H1 (cell line): Measurements from ENCODE around the gene SKIC8. TPM values are rescaled to one million over a fixed set of nuclear protein-coding genes. Genes with fewer than 3 reads are reported as not detected.

Source experiments
- CTCF ChIA-PET: fragments of 300-600 bp; sonication (Branson Sonifier 250); formaldehyde crosslinking; loops from one replicate; lab custom pipeline; 2021; ENCODE audit not compliant: partially characterized antibody; lab: Charles Lee
- POLR2A ChIA-PET: fragments of 300-600 bp; sonication (Branson Sonifier 250); formaldehyde crosslinking; loops from one replicate; lab custom pipeline; 2021; ENCODE audit warnings: inconsistent platforms; ENCODE audit not compliant: partially characterized antibody; lab: Charles Lee
- DNase-seq, 2 experiments: peaks; one replicate each; pipeline versions ENCODE4 v3.0.0 to v3.0.0-alpha.2; 2010 to 2022; ENCODE audit warnings: low spot score in 2 of 2, low read depth in 1 of 2, mixed read lengths in 1 of 2
- FAIRE-seq: peaks from 2 replicates; lab custom pipeline; 2011; peaks lifted over from hg19 to GRCh38; lab: Jason Lieb, UNC
- H2AFZ ChIP-seq: 2 replicates; pipeline ENCODE4 v1.8.1; 2012; ENCODE audit warnings: low read length, inconsistent platforms
- H2AK5ac ChIP-seq: 2 replicates; pipeline ENCODE4 v1.6.1; 2013; ENCODE audit warnings: low read depth, low read length
- H2BK120ac ChIP-seq: replicated peaks from 2 replicates; pipeline ENCODE3; 2013; ENCODE audit warnings: low read depth, low read length, inconsistent platforms
- H2BK12ac ChIP-seq: 2 replicates; pipeline ENCODE4 v1.6.1; 2013; ENCODE audit warnings: low read depth, low read length
- H2BK15ac ChIP-seq: 2 replicates; pipeline ENCODE4 v1.6.1; 2013; ENCODE audit warnings: low read length
- H2BK20ac ChIP-seq: 2 replicates; pipeline ENCODE4 v1.6.1; 2013; ENCODE audit warnings: low read length
- H2BK5ac ChIP-seq: 2 replicates; pipeline ENCODE4 v1.6.1; 2013; ENCODE audit warnings: low read depth, low read length
- H3K14ac ChIP-seq: 2 replicates; pipeline ENCODE4 v1.6.1; 2013; ENCODE audit warnings: inconsistent platforms; ENCODE audit not compliant: insufficient read length
- H3K18ac ChIP-seq: 2 replicates; pipeline ENCODE4 v1.6.1; 2013; ENCODE audit warnings: low read length; ENCODE audit errors: extremely low read depth
- H3K23ac ChIP-seq: 2 replicates; pipeline ENCODE4 v1.6.1; 2013; ENCODE audit warnings: inconsistent platforms; ENCODE audit not compliant: insufficient read length
- H3K23me2 ChIP-seq: 2 replicates; pipeline ENCODE4 v1.6.1; 2013; ENCODE audit warnings: low read depth, low read length
- H3K27ac ChIP-seq: 2 replicates; pipeline ENCODE4 v1.6.1; 2011; ENCODE audit warnings: low read depth, low read length, inconsistent platforms
- H3K27me3 ChIP-seq, 4 experiments: replicated peaks in 1 of 4; 1 replicate in 1 of 4; 2 replicates in 3 of 4; pipeline versions ENCODE4 v1.6.1 to v1.8.1; 2011 to 2013; ENCODE audit warnings: low read length in 3 of 4, mild to moderate bottlenecking in 3 of 4, inconsistent platforms in 2 of 4, mixed read lengths in 2 of 4, moderate library complexity in 1 of 4; ENCODE audit not compliant: control insufficient read depth in 3 of 4, insufficient read depth in 3 of 4; ENCODE audit errors: extremely low read depth in 1 of 4
- H3K36me3 ChIP-seq, 4 experiments: 2 replicates each; pipeline versions ENCODE4 v1.6.1 to v1.8.1; 2011 to 2013; ENCODE audit warnings: mild to moderate bottlenecking in 4 of 4, low read length in 3 of 4, moderate library complexity in 2 of 4, control low read depth in 1 of 4, inconsistent platforms in 1 of 4; ENCODE audit not compliant: insufficient read depth in 4 of 4, control insufficient read depth in 2 of 4
- H3K4ac ChIP-seq: replicated peaks from 2 replicates; pipeline ENCODE3; 2013; ENCODE audit warnings: low read length, low read depth, mixed read lengths, inconsistent platforms; ENCODE audit not compliant: insufficient read length
- H3K4me1 ChIP-seq, 4 experiments: replicated peaks in 1 of 4; 1 replicate in 1 of 4; 2 replicates in 3 of 4; pipeline versions ENCODE4 v1.6.1 to v1.8.1; 2011 to 2013; ENCODE audit warnings: low read length in 3 of 4, inconsistent platforms in 2 of 4, mixed read lengths in 1 of 4; ENCODE audit not compliant: insufficient read depth in 4 of 4, control insufficient read depth in 3 of 4
- H3K4me2 ChIP-seq, 2 experiments: 2 replicates each; pipeline versions ENCODE4 v1.6.1 to v1.8.1; 2011 to 2013; ENCODE audit warnings: low read depth in 2 of 2, low read length in 2 of 2, control low read depth in 1 of 2, inconsistent platforms in 1 of 2, mild to moderate bottlenecking in 1 of 2; ENCODE audit not compliant: insufficient read depth in 1 of 2
- H3K4me3 ChIP-seq, 4 experiments: fragments of 200-600, 300-600 bp in 1 of 4; sonication (generic), shearing (Covaris generic), sonication (Bioruptor Twin) in 1 of 4; 2 replicates each; pipeline versions ENCODE4 v1.5.1 to v1.8.1; 2011 to 2016; ENCODE audit warnings: low read length in 4 of 4, low read depth in 3 of 4, control low read depth in 2 of 4, inconsistent platforms in 2 of 4, mild to moderate bottlenecking in 2 of 4, mixed read lengths in 1 of 4, moderate library complexity in 1 of 4; ENCODE audit not compliant: insufficient read depth in 2 of 4; ENCODE audit errors: extremely low read depth in 1 of 4
- H3K56ac ChIP-seq: replicated peaks from 2 replicates; pipeline ENCODE3; 2013; ENCODE audit warnings: low read depth, mild to moderate bottlenecking, mixed read lengths, low read length, inconsistent platforms; ENCODE audit not compliant: insufficient read length
- H3K79me1 ChIP-seq: 2 replicates; pipeline ENCODE4 v1.6.1; 2013; ENCODE audit warnings: low read depth, low read length, control low read depth
- H3K79me2 ChIP-seq, 2 experiments: 2 replicates each; pipeline versions ENCODE4 v1.6.1 to v1.8.1; 2012 to 2013; ENCODE audit warnings: low read length in 2 of 2, mild to moderate bottlenecking in 2 of 2, inconsistent platforms in 1 of 2; ENCODE audit not compliant: insufficient read depth in 2 of 2, control insufficient read depth in 1 of 2
- H3K9ac ChIP-seq, 4 experiments: replicated peaks in 1 of 4; 1 replicate in 1 of 4; 2 replicates in 3 of 4; pipeline versions ENCODE4 v1.6.1 to v1.8.1; 2011 to 2013; ENCODE audit warnings: low read depth in 3 of 4, low read length in 3 of 4, control low read depth in 2 of 4, mild to moderate bottlenecking in 2 of 4, moderate library complexity in 2 of 4, inconsistent platforms in 1 of 4; ENCODE audit errors: extremely low read depth in 1 of 4
- H3K9me3 ChIP-seq, 2 experiments: 2 replicates each; pipeline versions ENCODE4 v1.6.1 to v1.8.1; 2012 to 2013; ENCODE audit warnings: mild to moderate bottlenecking in 2 of 2, moderate library complexity in 2 of 2, control low read depth in 1 of 2, inconsistent platforms in 1 of 2, low read depth in 1 of 2, low read length in 1 of 2, mixed read lengths in 1 of 2; ENCODE audit not compliant: insufficient read depth in 2 of 2
- H4K20me1 ChIP-seq, 2 experiments: replicated peaks in 1 of 2; 2 replicates each; pipeline versions ENCODE3 to v1.8.1; 2011 to 2013; ENCODE audit warnings: inconsistent platforms in 2 of 2, low read length in 2 of 2, mild to moderate bottlenecking in 1 of 2; ENCODE audit not compliant: insufficient read depth in 2 of 2, control insufficient read depth in 1 of 2
- H4K5ac ChIP-seq: 2 replicates; pipeline ENCODE4 v1.6.1; 2013; ENCODE audit warnings: low read length, low read depth, mixed read lengths, inconsistent platforms; ENCODE audit not compliant: insufficient read length
- H4K8ac ChIP-seq: 2 replicates; pipeline ENCODE4 v1.8.0; 2013; ENCODE audit warnings: mild to moderate bottlenecking, moderate library complexity, low read length, inconsistent platforms; ENCODE audit not compliant: insufficient read depth; ENCODE audit errors: extremely low read depth
- H4K91ac ChIP-seq: replicated peaks from 2 replicates; pipeline ENCODE3; 2013; ENCODE audit warnings: low read length, mixed read lengths, inconsistent platforms; ENCODE audit not compliant: insufficient read length
- CBX5 ChIP-seq: fragments of 300-800, 300-1000 bp; sonication (generic); IDR thresholded peaks from 2 replicates; pipeline ENCODE4 v1.7.1; 2016; ENCODE audit warnings: antibody characterized with exemption, low read length, low read depth
- CEBPB ChIP-seq: IDR thresholded peaks from 2 replicates; pipeline ENCODE4 v1.6.1; 2012; ENCODE audit warnings: low read depth, low read length
- CHD1 ChIP-seq: IDR thresholded peaks from 2 replicates; pipeline ENCODE4 v1.6.1; 2012; ENCODE audit warnings: low read depth, low read length, improper control_type of control experiment
- JUN ChIP-seq: IDR thresholded peaks from 2 replicates; pipeline ENCODE4 v1.6.1; 2011; ENCODE audit warnings: low read depth, mild to moderate bottlenecking, improper control_type of control experiment, low read length
- JUND ChIP-seq: IDR thresholded peaks from 2 replicates; pipeline ENCODE4 v1.6.1; 2011; ENCODE audit warnings: mild to moderate bottlenecking, improper control_type of control experiment, low read length
- MAFK ChIP-seq: IDR thresholded peaks from 2 replicates; pipeline ENCODE4 v1.6.1; 2012; ENCODE audit warnings: low read depth, mild to moderate bottlenecking, improper control_type of control experiment, low read length
- POLR2A ChIP-seq, 2 experiments: IDR thresholded peaks; 1 replicate in 1 of 2; 2 replicates in 1 of 2; pipeline ENCODE4 v1.6.1; 2011; ENCODE audit warnings: low read depth in 2 of 2, low read length in 2 of 2, mild to moderate bottlenecking in 2 of 2; ENCODE audit errors: control extremely low read depth in 1 of 2
- YY1 ChIP-seq: IDR thresholded peaks from 2 replicates; pipeline ENCODE4 v1.6.1; 2011; ENCODE audit warnings: low read depth, mild to moderate bottlenecking, low read length
- ZNF274 ChIP-seq: IDR thresholded peaks from 2 replicates; pipeline ENCODE4 v1.7.0; 2012; ENCODE audit warnings: low read length, borderline replicate concordance; ENCODE audit errors: extremely low read depth
- WGBS, 2 experiments: shearing (Covaris generic) in 1 of 2; methylation state at CpG; one replicate each; pipeline versions ENCODE4 v1.1.6 to v1.1.7; 2013 to 2015; ENCODE audit warnings: low lambda C conversion rate in 2 of 2, mixed read lengths in 2 of 2, inconsistent platforms in 1 of 2, low coverage in 1 of 2, missing lambda C conversion rate in 1 of 2; ENCODE audit not compliant: insufficient replicate concordance in 2 of 2, insufficient coverage in 1 of 2, insufficient read length in 1 of 2; ENCODE audit errors: extremely low coverage in 1 of 2, missing lambda C conversion rate in 1 of 2; 5-methylcytosine and 5-hydroxymethylcytosine counted together
- polyA plus RNA-seq, 7 experiments: library from polyadenylated mRNA; depleted of rRNA in 3 of 7; stranded (reverse) in 5 of 7; unstranded in 2 of 7; fragments of >200 nt in 5 of 7; fragments of 200-250 nt in 2 of 7; gene quantifications; 1 replicate in 5 of 7; 2 replicates in 1 of 7; 4 replicates in 1 of 7; pipeline versions ENCODE4 v1.2.1 to v1.2.3, GENCODE V29; 2011 to 2013; ENCODE audit warnings: missing spikeins in 2 of 7, mixed read lengths in 2 of 7
- total RNA-seq: library from RNA; stranded (reverse); fragmentation: NEBNext Ultra II Directional; extraction: Animal tissue kit (Norgen Biotek cat#: 25700); gene quantifications from 2 replicates; pipeline ENCODE4 v1.2.1, GENCODE V29; 2021

SKIC8 gene
- total and polyA plus RNA-seq, 2 of the 8 experiments (the other 6 are each of a cell fraction or from before 2014, with no cell fraction given), result 44.2 to 77.7 TPM

GRCh38 chr15:78236491-78236890 lies 62.9 kb downstream of the SKIC8 start:
- H3K14ac ChIP-seq, result no peak overlapping the region
- H3K4me2 ChIP-seq, result no peak overlapping the region
- no peak overlapping the region for H2AFZ ChIP-seq
- H3K79me1 ChIP-seq, result no peaks in the 10 kb centered on the region
- no peak overlapping the region for H3K18ac ChIP-seq
- H4K5ac ChIP-seq, result no peak overlapping the region
- H2AK5ac ChIP-seq, result no peak overlapping the region
- no peaks in the 10 kb centered on the region for H4K20me1 ChIP-seq
- H3K4me3 ChIP-seq, result no peak overlapping the region
- H4K8ac ChIP-seq, result no peak overlapping the region
- H3K23ac ChIP-seq, result no peak overlapping the region
- H3K4me1 ChIP-seq, result peaks cover 6 to 16% (median 14%) of the 10 kb centered on the region in 4 experiments
- no peak for FAIRE-seq
- H3K79me2 ChIP-seq, result no peaks in the 10 kb centered on the region
- H2BK15ac ChIP-seq, result no peak overlapping the region; the same call in 1 of the 2 replicates
- H3K27me3 ChIP-seq, result no peaks in the 10 kb centered on the region
- 86% methylated on average over 6 of the region's 6 CpGs; no CpG with 5 or more reads in 1 of the 2 experiments for WGBS, 2 experiments
- H4K91ac ChIP-seq, result no peak overlapping the region
- H3K36me3 ChIP-seq, result no peaks in the 10 kb centered on the region
- no peak overlapping the region for H3K4ac ChIP-seq
- no peaks in the 10 kb centered on the region for H3K9me3 ChIP-seq
- no peaks in the 10 kb centered on the region; the same call in 1 of the 2 replicates for H3K23me2 ChIP-seq
- no peak overlapping the region for H3K27ac ChIP-seq
- H2BK5ac ChIP-seq, result no peak overlapping the region
- H2BK120ac ChIP-seq, result no peak overlapping the region
- H2BK20ac ChIP-seq, result no peak overlapping the region
- no peak overlapping the region for H3K56ac ChIP-seq
- POLR2A ChIA-PET, result no interaction called here
- H2BK12ac ChIP-seq, result no peak overlapping the region
- H3K9ac ChIP-seq, result no peak overlapping the region
- CTCF ChIA-PET, result interaction anchor here (1.1 to 16.2 kb wide), 5 partner anchors 19 to 126 kb away, joined by 4 to 285 read pairs (median 48); no protein-coding TSS in a partner anchor
- no peak for DNase-seq
- TF ChIP-seq CHD1 (no peak), POLR2A (IDR thresholded peaks at IDR 0.05; ENCODE audit: control extremely low read depth in 1 of 2, low read depth in 2 of 2, low read length in 2 of 2) (no peak), ZNF274 (no peak), JUN (no peak), MAFK (no peak), CBX5 (no peak), YY1 (no peak), CEBPB (no peak), JUND (no peak)
